GM10266 (cell line): ENCODE results near the gene GRIP2.

Experiments used
- DNase-seq: peaks from one replicate; pipeline ENCODE4 v3.0.0; 2012; ENCODE audit errors: extremely low spot score
- CTCF ChIP-seq: IDR thresholded peaks from 2 replicates; pipeline ENCODE4 v1.5.1; 2012; ENCODE audit warnings: mild to moderate bottlenecking, low read depth; ENCODE audit not compliant: control insufficient read depth, insufficient read depth; ENCODE audit errors: missing control alignments

The GRIP2 gene

GRCh38 chr3:14486460-14486859 lies 53.7 kb downstream of the GRIP2 start:
- no peak for TF ChIP-seq CTCF
- no peak for DNase-seq

GRCh38 chr3:14485981-14486380 lies 54.2 kb downstream of the GRIP2 start:
- no peak for TF ChIP-seq CTCF
- no peak for DNase-seq

GRCh38 chr3:14484741-14485140 lies 55.4 kb downstream of the GRIP2 start:
- DNase-seq, result no peak
- no peak for TF ChIP-seq CTCF

- DNase-seq, result no peak
- no peak for TF ChIP-seq CTCF
These were observed 56.9 kb downstream of the GRIP2 start for GRCh38 chr3:14483286-14483685.

- DNase-seq, result no peak
- no peak for TF ChIP-seq CTCF
These were observed 57.8 kb downstream of the GRIP2 start for GRCh38 chr3:14482271-14482721.

- DNase-seq, result no peak
- TF ChIP-seq CTCF, result no peak
These were observed 58.5 kb downstream of the GRIP2 start for GRCh38 chr3:14481646-14482036.

- TF ChIP-seq CTCF, result no peak
- DNase-seq, result no peak
These were observed 59.0 kb downstream of the GRIP2 start for GRCh38 chr3:14481018-14481645.
